GM18873 (cell line): Measurements from ENCODE around the gene MAGI3.

Source experiments
- ATAC-seq: cut with Tn5 transposase; IDR thresholded peaks from one replicate; pipeline ENCODE4 v1.9.1; 2021; ENCODE audit warnings: mild to moderate bottlenecking, moderate library complexity, moderate number of reproducible peaks; ENCODE audit not compliant: unreplicated experiment, low FRiP score

Gene MAGI3

GRCh38 chr1:113389953-113390834, at the start of gene MAGI3:
Gene MAGI3, plus strand, starts transcription at chr1:113390515. Its CDS starts 519 bp downstream, at chr1:113391034.
- peak; percentile 96 for ATAC-seq

- ATAC-seq: no peak
Observed at GRCh38 chr1:113353580-113353979, 36.7 kb upstream of the MAGI3 start.

- ATAC-seq: no peak
Observed at GRCh38 chr1:113363935-113364334, 26.4 kb upstream of the MAGI3 start.

- no peak for ATAC-seq
Observed at GRCh38 chr1:113369040-113369439, 21.3 kb upstream of the MAGI3 start.

GRCh38 chr1:113369699-113370098, 20.6 kb upstream of the MAGI3 start:
- no peak for ATAC-seq

- ATAC-seq: no peak
Observed at GRCh38 chr1:113370868-113371267, 19.4 kb upstream of the MAGI3 start.

GRCh38 chr1:113372546-113372945, 17.8 kb upstream of the MAGI3 start:
- no peak for ATAC-seq

GRCh38 chr1:113373644-113374043, 16.7 kb upstream of the MAGI3 start:
- ATAC-seq: no peak

GRCh38 chr1:113375878-113376277, 14.4 kb upstream of the MAGI3 start:
- no peak for ATAC-seq

- no peak for ATAC-seq
Observed at GRCh38 chr1:113380075-113380474, 10.2 kb upstream of the MAGI3 start.

GRCh38 chr1:113388017-113388620, 2.2 kb upstream of the MAGI3 start:
- ATAC-seq: no peak

- no peak for ATAC-seq
Observed at GRCh38 chr1:113388621-113389358, 1.5 kb upstream of the MAGI3 start.

GRCh38 chr1:113389359-113389952, 859 bp upstream of the MAGI3 start:
- no peak for ATAC-seq

- no peak for ATAC-seq
Observed at GRCh38 chr1:113390871-113391648, 745 bp downstream of the MAGI3 start.

- ATAC-seq: no peak
Observed at GRCh38 chr1:113391649-113392271, 1.4 kb downstream of the MAGI3 start.

GRCh38 chr1:113392541-113393128, 2.3 kb downstream of the MAGI3 start:
- no peak for ATAC-seq

GRCh38 chr1:113394043-113394862, 3.9 kb downstream of the MAGI3 start:
- ATAC-seq: no peak

GRCh38 chr1:113394863-113395259, 4.5 kb downstream of the MAGI3 start:
- ATAC-seq: no peak
